B cell (primary cell): ENCODE data around the gene NINL. TPM values are rescaled to one million over a fixed set of nuclear protein-coding genes. Genes with fewer than 3 reads are reported as not detected.

Experiments used
- ATAC-seq: fragments of 200-7000 bp; cut with Tn5 transposase; one replicate; pipeline ENCODE4 v1.10.0; 2021; ENCODE audit warnings: low read depth, mild to moderate bottlenecking, moderate number of reproducible peaks, moderate library complexity
- CTCF ChIA-PET: fragments of 350-600 bp; sonication (Branson Sonifier 250); formaldehyde crosslinking; loops from one replicate; lab custom pipeline; 2021; ENCODE audit warnings: antibody characterized with exemption, inconsistent platforms; lab: Charles Lee
- POLR2A ChIA-PET: fragments of 350-600 bp; sonication (Branson Sonifier 250); formaldehyde crosslinking; loops from one replicate; lab custom pipeline; 2021; ENCODE audit warnings: antibody characterized with exemption; lab: Charles Lee
- DNase-seq: peaks from one replicate; pipeline ENCODE4 v3.0.0; 2013
- H2AFZ ChIP-seq: 2 replicates; pipeline ENCODE4 v1.6.1; 2012; ENCODE audit warnings: mild to moderate bottlenecking, low read depth, low read length; ENCODE audit not compliant: insufficient read depth, poor library complexity, severe bottlenecking
- H3K27ac ChIP-seq, 2 donors: 1 replicate in 1 of 2; 2 replicates in 1 of 2; pipeline ENCODE4 v1.5.1; 2012 to 2013; ENCODE audit warnings: low read length in 2 of 2, mild to moderate bottlenecking in 2 of 2, moderate library complexity in 1 of 2
- H3K27me3 ChIP-seq, 4 experiments: fragments of 200-600 bp in 1 of 4; sonication (generic) in 1 of 4; replicated peaks in 1 of 4; 1 replicate in 2 of 4; 2 replicates in 2 of 4; pipeline versions ENCODE4 v1.6.1 to v1.7.0; 2013 to 2016; ENCODE audit warnings: low read length in 3 of 4, mild to moderate bottlenecking in 2 of 4, mixed read lengths in 1 of 4, moderate library complexity in 1 of 4; ENCODE audit not compliant: insufficient read depth in 4 of 4, control insufficient read depth in 3 of 4; ENCODE audit errors: control extremely low read depth in 1 of 4
- H3K36me3 ChIP-seq, 2 experiments: replicated peaks in 1 of 2; 1 replicate in 1 of 2; 2 replicates in 1 of 2; pipeline versions ENCODE4 v1.6.1 to v1.7.1; 2013; ENCODE audit warnings: low read length in 1 of 2; ENCODE audit not compliant: insufficient read depth in 2 of 2, control insufficient read depth in 1 of 2; ENCODE audit errors: control extremely low read depth in 1 of 2, extremely low read depth in 1 of 2
- H3K4me1 ChIP-seq, 2 donors: fragments of 200-600 bp in 1 of 2; sonication (generic) in 1 of 2; 1 replicate in 1 of 2; 2 replicates in 1 of 2; pipeline versions ENCODE4 v1.5.1 to v1.6.1; 2013 to 2017; ENCODE audit warnings: low read length in 2 of 2; ENCODE audit not compliant: control insufficient read depth in 2 of 2, insufficient read depth in 2 of 2
- H3K4me2 ChIP-seq: replicated peaks from 2 replicates; pipeline ENCODE3; 2012; ENCODE audit warnings: mild to moderate bottlenecking, low read depth, low read length; ENCODE audit not compliant: poor library complexity, severe bottlenecking
- H3K4me3 ChIP-seq, 5 experiments: fragments of 200-600 bp in 1 of 5; sonication (generic) in 1 of 5; 1 replicate in 3 of 5; 2 replicates in 2 of 5; pipeline versions ENCODE4 v1.5.1 to v1.7.0; 2011 to 2016; ENCODE audit warnings: low read length in 4 of 5, mild to moderate bottlenecking in 4 of 5, low read depth in 2 of 5, control low read depth in 1 of 5, moderate library complexity in 1 of 5; ENCODE audit not compliant: insufficient read depth in 1 of 5; ENCODE audit errors: control extremely low read depth in 1 of 5, extremely low read depth in 1 of 5
- H3K79me2 ChIP-seq: fragments of 200-600 bp; sonication (generic); one replicate; pipeline ENCODE4 v1.6.0; 2016; ENCODE audit warnings: low read length; ENCODE audit not compliant: control insufficient read depth, insufficient read depth
- H3K9ac ChIP-seq: fragments of 200-600 bp; sonication (generic); 2 replicates; pipeline ENCODE4 v1.6.1; 2017; ENCODE audit warnings: mild to moderate bottlenecking, low read length, moderate library complexity
- H3K9me3 ChIP-seq, 3 donors: one replicate each; pipeline versions ENCODE4 v1.6.1 to v1.7.1; 2013; ENCODE audit warnings: low read length in 2 of 3; ENCODE audit not compliant: control insufficient read depth in 2 of 3, insufficient read depth in 1 of 3; ENCODE audit errors: control extremely low read depth in 1 of 3
- H4K20me1 ChIP-seq: 2 replicates; pipeline ENCODE4 v1.6.0; 2012; ENCODE audit warnings: mild to moderate bottlenecking, low read length; ENCODE audit not compliant: insufficient read depth, control insufficient read depth, poor library complexity, severe bottlenecking
- H3K27ac Mint-ChIP-seq: one replicate; pipeline ENCODE4 v1.8.0; 2021; ENCODE audit warnings: mixed read lengths
- H3K27me3 Mint-ChIP-seq: one replicate; pipeline ENCODE4 v1.8.0; 2021; ENCODE audit warnings: mixed read lengths
- H3K4me1 Mint-ChIP-seq: one replicate; pipeline ENCODE4 v1.8.0; 2021; ENCODE audit warnings: mixed read lengths
- H3K4me3 Mint-ChIP-seq: one replicate; pipeline ENCODE4 v1.8.0; 2021; ENCODE audit warnings: mixed read lengths
- H3K9me3 Mint-ChIP-seq: one replicate; pipeline ENCODE4 v1.8.0; 2022; ENCODE audit warnings: mixed read lengths; ENCODE audit not compliant: insufficient read depth
- EZH2 ChIP-seq: IDR thresholded peaks from 2 replicates; pipeline ENCODE4 v1.6.1; 2012; ENCODE audit warnings: borderline replicate concordance, low read depth, mild to moderate bottlenecking, moderate library complexity, low read length; ENCODE audit not compliant: insufficient read depth, poor library complexity, severe bottlenecking
- WGBS: methylation state at CpG from one replicate; pipeline ENCODE4 v1.1.5; 2013; ENCODE audit warnings: missing lambda C conversion rate; ENCODE audit not compliant: insufficient coverage; 5-methylcytosine and 5-hydroxymethylcytosine counted together
- intact Hi-C: fragments of 100-400 bp; cut with micrococcal nuclease; formaldehyde crosslinking; loops from one replicate; pipeline ENCODE4 v1.10.0; 2022
- polyA plus RNA-seq: library from polyadenylated mRNA; depleted of rRNA; stranded (reverse); fragments of >200 nt; gene quantifications from 2 replicates; pipeline ENCODE4 v1.2.3, GENCODE V29; 2012
- total RNA-seq, 2 donors: library from RNA; stranded (reverse); fragments of 120-200 nt in 1 of 2; gene quantifications; 1 replicate in 1 of 2; 2 replicates in 1 of 2; pipeline versions ENCODE4 v1.2.3 to v1.2.4, GENCODE V29; 2013 to 2022
- TF ChIP-seq, protein P1 (sequence below): fragments of 200-600 bp; IDR thresholded peaks from one replicate; pipeline ENCODE4 v1.8.0; 2022; ENCODE audit warnings: antibody characterized with exemption, mild to moderate bottlenecking

The NINL gene
- total and polyA plus RNA-seq, 2 donors (not counting 1 experiment from before 2014, with no cell fraction given): 1.8 to 5.5 TPM

DNA sequence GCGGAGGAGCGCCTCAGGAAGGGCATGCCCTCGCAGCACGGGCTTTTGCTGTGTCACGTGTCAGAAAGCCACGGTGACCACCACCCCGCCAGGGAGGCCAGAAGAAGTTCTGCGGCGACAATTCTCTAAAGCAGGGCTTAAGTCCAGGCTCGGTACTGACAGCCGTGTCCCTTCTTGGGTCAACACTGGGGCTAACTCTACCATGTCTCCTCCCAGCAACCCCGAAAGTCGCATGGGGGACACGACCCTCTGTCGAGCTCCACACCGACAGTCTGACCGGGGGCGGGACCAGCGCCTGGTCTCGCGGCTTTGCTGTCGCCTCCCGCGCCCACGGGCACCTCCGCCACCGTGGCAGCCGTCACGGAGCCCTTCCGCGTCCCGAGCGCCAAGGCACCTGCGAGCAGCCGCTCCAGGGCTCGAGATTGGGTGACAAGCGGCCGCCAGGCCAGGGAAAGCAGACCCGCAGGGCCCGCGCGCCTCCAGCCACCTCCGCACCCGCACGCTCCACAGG is 37.9 kb upstream of the NINL start:
- no peaks in the 10 kb centered on the region for H3K9me3 Mint-ChIP-seq
- WGBS: under 1% methylated on average over 45 of the region's 45 CpGs
- no peak for DNase-seq

DNA sequence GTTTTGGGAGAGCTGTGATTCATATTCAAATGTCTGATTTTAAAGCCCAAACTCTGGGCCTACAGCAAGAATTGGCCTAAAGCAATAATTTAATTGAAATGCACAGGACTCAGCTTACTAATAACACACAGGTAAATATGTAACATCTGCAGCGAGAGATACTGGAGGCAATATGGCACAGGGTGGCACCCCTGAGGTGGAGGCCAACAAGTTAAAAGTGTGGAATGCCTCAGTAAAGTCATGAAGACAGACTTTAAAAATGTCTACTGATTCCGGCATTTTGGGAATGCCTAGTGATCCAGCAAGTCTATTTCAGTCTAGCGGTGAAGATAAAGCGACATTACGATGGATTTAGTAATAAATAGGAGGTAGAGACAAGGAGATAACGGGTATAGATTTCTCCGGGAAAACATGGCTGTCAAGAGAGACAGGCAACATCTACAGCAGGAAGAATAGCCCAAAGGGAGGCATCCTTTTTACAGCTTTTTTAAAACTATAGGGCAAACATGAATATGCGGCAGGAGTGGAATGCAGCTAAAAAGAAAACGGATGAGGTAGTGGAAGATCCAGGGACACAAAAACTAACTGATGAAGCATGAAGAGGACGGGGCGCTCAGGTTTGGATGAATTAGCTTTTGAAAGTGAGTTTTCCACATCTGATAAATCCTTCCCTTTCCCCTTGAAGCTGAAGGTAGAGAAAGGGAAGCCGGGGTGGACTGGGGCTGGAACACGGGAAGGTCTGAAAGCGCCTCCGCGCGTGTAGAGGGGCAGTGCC is 37.3 kb upstream of the NINL start:
- TF ChIP-seq, protein P1, sequence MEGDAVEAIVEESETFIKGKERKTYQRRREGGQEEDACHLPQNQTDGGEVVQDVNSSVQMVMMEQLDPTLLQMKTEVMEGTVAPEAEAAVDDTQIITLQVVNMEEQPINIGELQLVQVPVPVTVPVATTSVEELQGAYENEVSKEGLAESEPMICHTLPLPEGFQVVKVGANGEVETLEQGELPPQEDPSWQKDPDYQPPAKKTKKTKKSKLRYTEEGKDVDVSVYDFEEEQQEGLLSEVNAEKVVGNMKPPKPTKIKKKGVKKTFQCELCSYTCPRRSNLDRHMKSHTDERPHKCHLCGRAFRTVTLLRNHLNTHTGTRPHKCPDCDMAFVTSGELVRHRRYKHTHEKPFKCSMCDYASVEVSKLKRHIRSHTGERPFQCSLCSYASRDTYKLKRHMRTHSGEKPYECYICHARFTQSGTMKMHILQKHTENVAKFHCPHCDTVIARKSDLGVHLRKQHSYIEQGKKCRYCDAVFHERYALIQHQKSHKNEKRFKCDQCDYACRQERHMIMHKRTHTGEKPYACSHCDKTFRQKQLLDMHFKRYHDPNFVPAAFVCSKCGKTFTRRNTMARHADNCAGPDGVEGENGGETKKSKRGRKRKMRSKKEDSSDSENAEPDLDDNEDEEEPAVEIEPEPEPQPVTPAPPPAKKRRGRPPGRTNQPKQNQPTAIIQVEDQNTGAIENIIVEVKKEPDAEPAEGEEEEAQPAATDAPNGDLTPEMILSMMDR: no peak
- Histone ChIP-seq H3K36me3 (no peaks in the 10 kb centered on the region), H4K20me1 (no peaks in the 10 kb centered on the region), H3K4me1 (peaks cover 18% of the 10 kb centered on the region in 2 donors), H3K9ac (peak overlapping the region; percentile 94), H2AFZ (peak overlapping the region; percentile 99), H3K4me3 (peak overlapping the region; percentile 70 to 97 (median 89)), H3K27ac (peak overlapping the region in 1 of 2 donors; percentile 90), H3K79me2 (peaks cover 18% of the 10 kb centered on the region), H3K9me3 (peaks cover 0 to 5% (median 0%) of the 10 kb centered on the region in 3 donors), H3K27me3 (no peaks in the 10 kb centered on the region), H3K4me2 (peak overlapping the region; percentile 92)
- H3K27me3 Mint-ChIP-seq: no peaks in the 10 kb centered on the region
- H3K4me1 Mint-ChIP-seq: peaks cover 32% of the 10 kb centered on the region
- DNase-seq (no peak), ATAC-seq (no peak)
- intact Hi-C loops: loop anchor here (1.0 to 10.0 kb wide), 5 partner anchors 129 to 565 kb away; partner anchors contain the start of genes ACSS1 and ENTPD6
- H3K27ac Mint-ChIP-seq: peak overlapping the region; percentile 98
- H3K4me3 Mint-ChIP-seq: peak overlapping the region; percentile 98
- 51% methylated on average over 13 of the region's 17 CpGs for WGBS
- POLR2A ChIA-PET: no interaction called here
- CTCF ChIA-PET: interaction anchor here (0.6 to 1.5 kb wide), 2 partner anchors 9 to 89 kb away, joined by 3 read pairs; no protein-coding TSS in a partner anchor
- no peaks in the 10 kb centered on the region for H3K9me3 Mint-ChIP-seq

More for the DNA sequence above, 37.9 kb upstream of the NINL start:
- ATAC-seq: peak; percentile 21
- no peaks in the 10 kb centered on the region for H3K27me3 Mint-ChIP-seq
- ChIA-PET POLR2A (no interaction called here), CTCF (interaction anchor here (0.6 to 1.5 kb wide), 2 partner anchors 10 to 88 kb away, joined by 3 read pairs; no protein-coding TSS in a partner anchor)
- intact Hi-C loops: loop anchor here (1.0 to 10.0 kb wide), 5 partner anchors 128 to 566 kb away; partner anchors contain the start of genes ACSS1 and ENTPD6
- peaks cover 0 to 7% (median 0%) of the 10 kb centered on the region in 3 donors for H3K9me3 ChIP-seq
- peak overlapping the region; percentile 98 for H3K4me3 Mint-ChIP-seq
- H3K27ac ChIP-seq: peak overlapping the region; percentile 68 to 90
- H3K4me2 ChIP-seq: peak overlapping the region; percentile 92
- no peaks in the 10 kb centered on the region for H3K27me3 ChIP-seq
- H3K4me3 ChIP-seq: peak overlapping the region; percentile 70 to 97 (median 89)
- no peaks in the 10 kb centered on the region for H3K36me3 ChIP-seq
- no peak for TF ChIP-seq EZH2
- H3K4me1 Mint-ChIP-seq: peaks cover 32% of the 10 kb centered on the region
- H4K20me1 ChIP-seq: no peaks in the 10 kb centered on the region
- peaks cover 18% of the 10 kb centered on the region in 2 donors for H3K4me1 ChIP-seq
- H2AFZ ChIP-seq: peak overlapping the region; percentile 99
- peak overlapping the region; percentile 94 for H3K9ac ChIP-seq
- peak overlapping the region; percentile 98 for H3K27ac Mint-ChIP-seq
- H3K79me2 ChIP-seq: peaks cover 12% of the 10 kb centered on the region
